WTC11 (cell line): ENCODE results near the gene ZNF488. TPM values are rescaled to one million over a fixed set of nuclear protein-coding genes. Genes with fewer than 3 reads are reported as not detected.

Experiments used
- ATAC-seq: fragments of 200-7000 bp; cut with Tn5 transposase; 2 replicates; pipeline ENCODE4 v1.10.0; 2021; ENCODE audit warnings: mild to moderate bottlenecking, moderate library complexity
- CTCF ChIA-PET: fragments of 300-600 bp; sonication (Branson Sonifier 250); formaldehyde crosslinking; loops from one replicate; lab custom pipeline; 2021; ENCODE audit warnings: antibody characterized with exemption; lab: Charles Lee
- POLR2A ChIA-PET: fragments of 350-600 bp; sonication (Branson Sonifier 250); formaldehyde crosslinking; loops from one replicate; lab custom pipeline; 2021; ENCODE audit warnings: antibody characterized with exemption; lab: Charles Lee
- DNase-seq: peaks from one replicate; pipeline ENCODE4 v3.0.0; 2021; ENCODE audit warnings: low spot score
- H3K27ac Mint-ChIP-seq: 2 replicates; pipeline ENCODE4 v1.8.0; 2021; ENCODE audit warnings: mixed read lengths
- H3K27me3 Mint-ChIP-seq: 2 replicates; pipeline ENCODE4 v1.8.0; 2021; ENCODE audit warnings: low read depth, mild to moderate bottlenecking, moderate library complexity, mixed read lengths
- H3K36me3 Mint-ChIP-seq: 2 replicates; pipeline ENCODE4 v1.8.0; 2021; ENCODE audit warnings: mixed read lengths
- H3K4me1 Mint-ChIP-seq: 2 replicates; pipeline ENCODE4 v1.8.0; 2022; ENCODE audit warnings: mixed read lengths
- H3K4me3 Mint-ChIP-seq: 2 replicates; pipeline ENCODE4 v1.8.0; 2021; ENCODE audit warnings: mild to moderate bottlenecking, moderate library complexity, mixed read lengths
- H3K9me3 Mint-ChIP-seq: 2 replicates; pipeline ENCODE4 v1.8.0; 2021; ENCODE audit warnings: mixed read lengths
- ATF1 ChIP-seq: sonication (generic); formaldehyde crosslinking; IDR thresholded peaks from 2 replicates; pipeline ENCODE4 v1.8.1; 2023; ENCODE audit warnings: mild to moderate bottlenecking, moderate library complexity, missing genetic modification reagents
- CBFB ChIP-seq: sonication (generic); formaldehyde crosslinking; IDR thresholded peaks from 2 replicates; pipeline ENCODE4 v1.8.1; 2022; ENCODE audit warnings: mild to moderate bottlenecking, low read depth, missing genetic modification reagents
- ELF4 ChIP-seq: sonication (generic); formaldehyde crosslinking; IDR thresholded peaks from 2 replicates; pipeline ENCODE4 v1.8.1; 2022; ENCODE audit warnings: low read depth, mild to moderate bottlenecking, moderate library complexity, missing genetic modification reagents
- FOXJ3 ChIP-seq: sonication (generic); formaldehyde crosslinking; IDR thresholded peaks from 2 replicates; pipeline ENCODE4 v1.9.0; 2021; ENCODE audit warnings: missing genetic modification reagents, mild to moderate bottlenecking, borderline replicate concordance
- GABPB1 ChIP-seq: sonication (generic); formaldehyde crosslinking; IDR thresholded peaks from 2 replicates; pipeline ENCODE4 v1.8.1; 2023; ENCODE audit warnings: mild to moderate bottlenecking, missing genetic modification reagents
- GRHL2 ChIP-seq: fragments of 250-450 bp; sonication (Bioruptor Pico); IDR thresholded peaks from 2 replicates; pipeline ENCODE4 v1.8.0; 2022; ENCODE audit warnings: mild to moderate bottlenecking, moderate library complexity; ENCODE audit not compliant: insufficient replicate concordance, severe bottlenecking
- IRF2 ChIP-seq: sonication (generic); formaldehyde crosslinking; IDR thresholded peaks from 2 replicates; pipeline ENCODE4 v1.8.0; 2022; ENCODE audit warnings: low read depth, missing genetic modification reagents, borderline replicate concordance
- NR3C1 ChIP-seq: sonication (generic); formaldehyde crosslinking; conservative IDR thresholded peaks from 2 replicates; pipeline ENCODE4 v1.8.1; 2023; ENCODE audit warnings: low read depth, mild to moderate bottlenecking, missing genetic modification reagents
- OVOL2 ChIP-seq: fragments of 250-450 bp; sonication (Bioruptor Pico); IDR thresholded peaks from 2 replicates; pipeline ENCODE4 v1.9.0; 2021; ENCODE audit warnings: mild to moderate bottlenecking, borderline replicate concordance
- ZNF423 ChIP-seq: fragments of 250-450 bp; sonication (Bioruptor Pico); IDR thresholded peaks from 2 replicates; pipeline ENCODE4 v2.1.2; 2022; ENCODE audit warnings: mild to moderate bottlenecking, moderate library complexity
- total RNA-seq: library from RNA; stranded (reverse); gene quantifications from 3 replicates; pipeline ENCODE4 v1.2.3, GENCODE V29; 2021
- TF ChIP-seq, protein P1 (sequence below): sonication (generic); formaldehyde crosslinking; IDR thresholded peaks from 2 replicates; pipeline ENCODE4 v1.8.0; 2022; ENCODE audit warnings: mild to moderate bottlenecking, missing genetic modification reagents
- TF ChIP-seq, protein P2 (sequence below): sonication (generic); formaldehyde crosslinking; IDR thresholded peaks from 2 replicates; pipeline ENCODE4 v1.8.0; 2023; ENCODE audit warnings: missing genetic modification reagents, mild to moderate bottlenecking, borderline replicate concordance
- TF ChIP-seq, protein P3 (sequence below): sonication (generic); formaldehyde crosslinking; IDR thresholded peaks from 2 replicates; pipeline ENCODE4 v1.8.1; 2022; ENCODE audit warnings: low read depth, missing genetic modification reagents, borderline replicate concordance
- TF ChIP-seq, protein P4 (sequence below): sonication (generic); formaldehyde crosslinking; IDR thresholded peaks from 2 replicates; pipeline ENCODE4 v1.8.0; 2022; ENCODE audit warnings: mild to moderate bottlenecking, missing genetic modification reagents
- TF ChIP-seq, protein P5 (sequence below): sonication (generic); formaldehyde crosslinking; IDR thresholded peaks from 2 replicates; pipeline ENCODE4 v1.8.0; 2022; ENCODE audit warnings: missing genetic modification reagents
- TF ChIP-seq, protein P6 (sequence below): fragments of 250-450 bp; sonication (Bioruptor Pico); IDR thresholded peaks from 2 replicates; pipeline ENCODE4 v1.9.0; 2021; ENCODE audit warnings: mild to moderate bottlenecking
- TF ChIP-seq, protein P7 (sequence below): fragments of 250-450 bp; sonication (Bioruptor Pico); IDR thresholded peaks from 2 replicates; pipeline ENCODE4 v1.8.0; 2021; ENCODE audit warnings: mild to moderate bottlenecking

ZNF488 gene
- total RNA-seq, 1 experiment from 2014 or later, result 8.7 TPM

DNA sequence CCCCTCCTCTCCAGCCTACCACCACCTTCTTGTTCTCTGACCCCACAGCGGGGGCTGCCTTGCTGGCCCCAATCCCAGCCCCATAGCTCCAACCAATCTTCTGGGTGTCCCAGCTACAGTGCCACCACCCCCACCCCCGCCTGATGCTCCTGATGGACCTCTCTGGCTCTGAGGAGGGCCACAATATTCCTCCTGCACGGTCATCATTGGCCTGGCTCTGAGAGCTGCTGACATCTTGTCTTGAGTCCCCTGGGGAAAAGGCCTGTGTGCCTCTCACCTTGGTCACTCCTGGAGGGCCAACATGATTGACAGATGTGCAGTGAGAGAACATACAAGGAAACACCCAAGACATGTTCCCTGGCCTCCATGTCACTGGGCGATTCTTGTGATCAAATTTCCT lies 54.2 kb downstream of the ZNF488 start:
- H3K27ac Mint-ChIP-seq, result no peak overlapping the region
- no peak for TF ChIP-seq OVOL2 (CRISPR knock-in tag)
- TF ChIP-seq, protein P1, sequence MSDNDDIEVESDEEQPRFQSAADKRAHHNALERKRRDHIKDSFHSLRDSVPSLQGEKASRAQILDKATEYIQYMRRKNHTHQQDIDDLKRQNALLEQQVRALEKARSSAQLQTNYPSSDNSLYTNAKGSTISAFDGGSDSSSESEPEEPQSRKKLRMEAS (CRISPR knock-in tag), result no peak
- TF ChIP-seq, protein P2, sequence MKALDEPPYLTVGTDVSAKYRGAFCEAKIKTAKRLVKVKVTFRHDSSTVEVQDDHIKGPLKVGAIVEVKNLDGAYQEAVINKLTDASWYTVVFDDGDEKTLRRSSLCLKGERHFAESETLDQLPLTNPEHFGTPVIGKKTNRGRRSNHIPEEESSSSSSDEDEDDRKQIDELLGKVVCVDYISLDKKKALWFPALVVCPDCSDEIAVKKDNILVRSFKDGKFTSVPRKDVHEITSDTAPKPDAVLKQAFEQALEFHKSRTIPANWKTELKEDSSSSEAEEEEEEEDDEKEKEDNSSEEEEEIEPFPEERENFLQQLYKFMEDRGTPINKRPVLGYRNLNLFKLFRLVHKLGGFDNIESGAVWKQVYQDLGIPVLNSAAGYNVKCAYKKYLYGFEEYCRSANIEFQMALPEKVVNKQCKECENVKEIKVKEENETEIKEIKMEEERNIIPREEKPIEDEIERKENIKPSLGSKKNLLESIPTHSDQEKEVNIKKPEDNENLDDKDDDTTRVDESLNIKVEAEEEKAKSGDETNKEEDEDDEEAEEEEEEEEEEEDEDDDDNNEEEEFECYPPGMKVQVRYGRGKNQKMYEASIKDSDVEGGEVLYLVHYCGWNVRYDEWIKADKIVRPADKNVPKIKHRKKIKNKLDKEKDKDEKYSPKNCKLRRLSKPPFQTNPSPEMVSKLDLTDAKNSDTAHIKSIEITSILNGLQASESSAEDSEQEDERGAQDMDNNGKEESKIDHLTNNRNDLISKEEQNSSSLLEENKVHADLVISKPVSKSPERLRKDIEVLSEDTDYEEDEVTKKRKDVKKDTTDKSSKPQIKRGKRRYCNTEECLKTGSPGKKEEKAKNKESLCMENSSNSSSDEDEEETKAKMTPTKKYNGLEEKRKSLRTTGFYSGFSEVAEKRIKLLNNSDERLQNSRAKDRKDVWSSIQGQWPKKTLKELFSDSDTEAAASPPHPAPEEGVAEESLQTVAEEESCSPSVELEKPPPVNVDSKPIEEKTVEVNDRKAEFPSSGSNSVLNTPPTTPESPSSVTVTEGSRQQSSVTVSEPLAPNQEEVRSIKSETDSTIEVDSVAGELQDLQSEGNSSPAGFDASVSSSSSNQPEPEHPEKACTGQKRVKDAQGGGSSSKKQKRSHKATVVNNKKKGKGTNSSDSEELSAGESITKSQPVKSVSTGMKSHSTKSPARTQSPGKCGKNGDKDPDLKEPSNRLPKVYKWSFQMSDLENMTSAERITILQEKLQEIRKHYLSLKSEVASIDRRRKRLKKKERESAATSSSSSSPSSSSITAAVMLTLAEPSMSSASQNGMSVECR, result no peak
- no peak for TF ChIP-seq GRHL2 (CRISPR knock-in tag)
- no peak for TF ChIP-seq NR3C1 (CRISPR knock-in tag)
- TF ChIP-seq CBFB (CRISPR knock-in tag), result no peak
- no peak for TF ChIP-seq IRF2
- TF ChIP-seq ZNF423 (CRISPR knock-in tag), result no peak
- TF ChIP-seq ATF1 (CRISPR knock-in tag), result no peak
- TF ChIP-seq ELF4 (CRISPR knock-in tag), result no peak
- TF ChIP-seq GABPB1 (CRISPR knock-in tag), result no peak
- TF ChIP-seq, protein P3, sequence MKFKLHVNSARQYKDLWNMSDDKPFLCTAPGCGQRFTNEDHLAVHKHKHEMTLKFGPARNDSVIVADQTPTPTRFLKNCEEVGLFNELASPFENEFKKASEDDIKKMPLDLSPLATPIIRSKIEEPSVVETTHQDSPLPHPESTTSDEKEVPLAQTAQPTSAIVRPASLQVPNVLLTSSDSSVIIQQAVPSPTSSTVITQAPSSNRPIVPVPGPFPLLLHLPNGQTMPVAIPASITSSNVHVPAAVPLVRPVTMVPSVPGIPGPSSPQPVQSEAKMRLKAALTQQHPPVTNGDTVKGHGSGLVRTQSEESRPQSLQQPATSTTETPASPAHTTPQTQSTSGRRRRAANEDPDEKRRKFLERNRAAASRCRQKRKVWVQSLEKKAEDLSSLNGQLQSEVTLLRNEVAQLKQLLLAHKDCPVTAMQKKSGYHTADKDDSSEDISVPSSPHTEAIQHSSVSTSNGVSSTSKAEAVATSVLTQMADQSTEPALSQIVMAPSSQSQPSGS (CRISPR knock-in tag), result no peak
- TF ChIP-seq, protein P4, sequence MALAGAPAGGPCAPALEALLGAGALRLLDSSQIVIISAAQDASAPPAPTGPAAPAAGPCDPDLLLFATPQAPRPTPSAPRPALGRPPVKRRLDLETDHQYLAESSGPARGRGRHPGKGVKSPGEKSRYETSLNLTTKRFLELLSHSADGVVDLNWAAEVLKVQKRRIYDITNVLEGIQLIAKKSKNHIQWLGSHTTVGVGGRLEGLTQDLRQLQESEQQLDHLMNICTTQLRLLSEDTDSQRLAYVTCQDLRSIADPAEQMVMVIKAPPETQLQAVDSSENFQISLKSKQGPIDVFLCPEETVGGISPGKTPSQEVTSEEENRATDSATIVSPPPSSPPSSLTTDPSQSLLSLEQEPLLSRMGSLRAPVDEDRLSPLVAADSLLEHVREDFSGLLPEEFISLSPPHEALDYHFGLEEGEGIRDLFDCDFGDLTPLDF, result no peak
- no peak for TF ChIP-seq FOXJ3 (CRISPR knock-in tag)
- TF ChIP-seq, protein P5, sequence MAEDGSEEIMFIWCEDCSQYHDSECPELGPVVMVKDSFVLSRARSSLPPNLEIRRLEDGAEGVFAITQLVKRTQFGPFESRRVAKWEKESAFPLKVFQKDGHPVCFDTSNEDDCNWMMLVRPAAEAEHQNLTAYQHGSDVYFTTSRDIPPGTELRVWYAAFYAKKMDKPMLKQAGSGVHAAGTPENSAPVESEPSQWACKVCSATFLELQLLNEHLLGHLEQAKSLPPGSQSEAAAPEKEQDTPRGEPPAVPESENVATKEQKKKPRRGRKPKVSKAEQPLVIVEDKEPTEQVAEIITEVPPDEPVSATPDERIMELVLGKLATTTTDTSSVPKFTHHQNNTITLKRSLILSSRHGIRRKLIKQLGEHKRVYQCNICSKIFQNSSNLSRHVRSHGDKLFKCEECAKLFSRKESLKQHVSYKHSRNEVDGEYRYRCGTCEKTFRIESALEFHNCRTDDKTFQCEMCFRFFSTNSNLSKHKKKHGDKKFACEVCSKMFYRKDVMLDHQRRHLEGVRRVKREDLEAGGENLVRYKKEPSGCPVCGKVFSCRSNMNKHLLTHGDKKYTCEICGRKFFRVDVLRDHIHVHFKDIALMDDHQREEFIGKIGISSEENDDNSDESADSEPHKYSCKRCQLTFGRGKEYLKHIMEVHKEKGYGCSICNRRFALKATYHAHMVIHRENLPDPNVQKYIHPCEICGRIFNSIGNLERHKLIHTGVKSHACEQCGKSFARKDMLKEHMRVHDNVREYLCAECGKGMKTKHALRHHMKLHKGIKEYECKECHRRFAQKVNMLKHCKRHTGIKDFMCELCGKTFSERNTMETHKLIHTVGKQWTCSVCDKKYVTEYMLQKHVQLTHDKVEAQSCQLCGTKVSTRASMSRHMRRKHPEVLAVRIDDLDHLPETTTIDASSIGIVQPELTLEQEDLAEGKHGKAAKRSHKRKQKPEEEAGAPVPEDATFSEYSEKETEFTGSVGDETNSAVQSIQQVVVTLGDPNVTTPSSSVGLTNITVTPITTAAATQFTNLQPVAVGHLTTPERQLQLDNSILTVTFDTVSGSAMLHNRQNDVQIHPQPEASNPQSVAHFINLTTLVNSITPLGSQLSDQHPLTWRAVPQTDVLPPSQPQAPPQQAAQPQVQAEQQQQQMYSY (CRISPR knock-in tag), result no peak
- TF ChIP-seq, protein P6, sequence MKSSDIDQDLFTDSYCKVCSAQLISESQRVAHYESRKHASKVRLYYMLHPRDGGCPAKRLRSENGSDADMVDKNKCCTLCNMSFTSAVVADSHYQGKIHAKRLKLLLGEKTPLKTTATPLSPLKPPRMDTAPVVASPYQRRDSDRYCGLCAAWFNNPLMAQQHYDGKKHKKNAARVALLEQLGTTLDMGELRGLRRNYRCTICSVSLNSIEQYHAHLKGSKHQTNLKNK (CRISPR knock-in tag), result no peak
- TF ChIP-seq, protein P7, sequence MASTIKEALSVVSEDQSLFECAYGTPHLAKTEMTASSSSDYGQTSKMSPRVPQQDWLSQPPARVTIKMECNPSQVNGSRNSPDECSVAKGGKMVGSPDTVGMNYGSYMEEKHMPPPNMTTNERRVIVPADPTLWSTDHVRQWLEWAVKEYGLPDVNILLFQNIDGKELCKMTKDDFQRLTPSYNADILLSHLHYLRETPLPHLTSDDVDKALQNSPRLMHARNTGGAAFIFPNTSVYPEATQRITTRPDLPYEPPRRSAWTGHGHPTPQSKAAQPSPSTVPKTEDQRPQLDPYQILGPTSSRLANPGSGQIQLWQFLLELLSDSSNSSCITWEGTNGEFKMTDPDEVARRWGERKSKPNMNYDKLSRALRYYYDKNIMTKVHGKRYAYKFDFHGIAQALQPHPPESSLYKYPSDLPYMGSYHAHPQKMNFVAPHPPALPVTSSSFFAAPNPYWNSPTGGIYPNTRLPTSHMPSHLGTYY (CRISPR knock-in tag), result no peak
- TF ChIP-seq, all 79 proteins: peak for 0
- ChIA-PET CTCF (interaction anchor here (0.9 kb wide), 1 partner anchor 11 kb away, joined by 3 read pairs; no protein-coding TSS in a partner anchor), POLR2A (no interaction called here)
- ATAC-seq (no peak), DNase-seq (no peak)
- Mint-ChIP-seq H3K36me3 (no peaks in the 10 kb centered on the region), H3K9me3 (peaks cover 17% of the 10 kb centered on the region), H3K4me3 (no peak overlapping the region), H3K27me3 (no peaks in the 10 kb centered on the region), H3K4me1 (no peaks in the 10 kb centered on the region)
